Stimulated activated CD4-positive, alpha-beta T cell treated with anti-CD3 and anti-CD28 coated beads, TNF-alpha, amount 100 ng/mL, for 48 hours (primary cell): ENCODE measurements around the gene PPM1F.

Experiments
- DNase-seq, 3 donors: peaks; one replicate each; pipeline ENCODE4 v3.0.0-alpha.2; 2020; ENCODE audit warnings: low read depth in 3 of 3

PPM1F gene

GRCh38 chr22:21961127-21961867 lies 8.6 kb upstream of the PPM1F start:
- DNase-seq: no peak

- DNase-seq: no peak
These were observed 7.8 kb upstream of the PPM1F start for GRCh38 chr22:21960200-21961126.

- no peak for DNase-seq
These were observed 6.8 kb upstream of the PPM1F start for GRCh38 chr22:21959274-21960074.

GRCh38 chr22:21958360-21959273 lies 6.0 kb upstream of the PPM1F start:
- no peak for DNase-seq

GRCh38 chr22:21951931-21952465 lies 650 bp downstream of the PPM1F start:
- DNase-seq: no peak

- no peak for DNase-seq
These were observed 1.6 kb downstream of the PPM1F start for GRCh38 chr22:21951062-21951461.

GRCh38 chr22:21949948-21950347 lies 2.7 kb downstream of the PPM1F start:
- no peak for DNase-seq

GRCh38 chr22:21949569-21949918 lies 3.1 kb downstream of the PPM1F start:
- no peak for DNase-seq

- no peak for DNase-seq
These were observed 3.7 kb downstream of the PPM1F start for GRCh38 chr22:21948824-21949568.

GRCh38 chr22:21948390-21948789 lies 4.3 kb downstream of the PPM1F start:
- no peak for DNase-seq

GRCh38 chr22:21947040-21948014 lies 5.3 kb downstream of the PPM1F start:
- DNase-seq: no peak

GRCh38 chr22:21946262-21946925 lies 6.3 kb downstream of the PPM1F start:
- no peak for DNase-seq

- no peak for DNase-seq
These were observed 7.0 kb downstream of the PPM1F start for GRCh38 chr22:21945453-21946261.

GRCh38 chr22:21944871-21945270 lies 7.8 kb downstream of the PPM1F start:
- no peak for DNase-seq

- no peak for DNase-seq
These were observed 8.8 kb downstream of the PPM1F start for GRCh38 chr22:21943571-21944448.
